WTC11 (cell line): ENCODE measurements around the gene MAP6. TPM values are rescaled to one million over a fixed set of nuclear protein-coding genes. Genes with fewer than 3 reads are reported as not detected.

Experiments used
- ATAC-seq: fragments of 200-7000 bp; cut with Tn5 transposase; 2 replicates; pipeline ENCODE4 v1.10.0; 2021; ENCODE audit warnings: mild to moderate bottlenecking, moderate library complexity
- CTCF ChIA-PET: fragments of 300-600 bp; sonication (Branson Sonifier 250); formaldehyde crosslinking; loops from one replicate; lab custom pipeline; 2021; ENCODE audit warnings: antibody characterized with exemption; lab: Charles Lee
- POLR2A ChIA-PET: fragments of 350-600 bp; sonication (Branson Sonifier 250); formaldehyde crosslinking; loops from one replicate; lab custom pipeline; 2021; ENCODE audit warnings: antibody characterized with exemption; lab: Charles Lee
- DNase-seq: peaks from one replicate; pipeline ENCODE4 v3.0.0; 2021; ENCODE audit warnings: low spot score
- H3K27ac Mint-ChIP-seq: 2 replicates; pipeline ENCODE4 v1.8.0; 2021; ENCODE audit warnings: mixed read lengths
- H3K27me3 Mint-ChIP-seq: 2 replicates; pipeline ENCODE4 v1.8.0; 2021; ENCODE audit warnings: low read depth, mild to moderate bottlenecking, moderate library complexity, mixed read lengths
- H3K36me3 Mint-ChIP-seq: 2 replicates; pipeline ENCODE4 v1.8.0; 2021; ENCODE audit warnings: mixed read lengths
- H3K4me1 Mint-ChIP-seq: 2 replicates; pipeline ENCODE4 v1.8.0; 2022; ENCODE audit warnings: mixed read lengths
- H3K4me3 Mint-ChIP-seq: 2 replicates; pipeline ENCODE4 v1.8.0; 2021; ENCODE audit warnings: mild to moderate bottlenecking, moderate library complexity, mixed read lengths
- H3K9me3 Mint-ChIP-seq: 2 replicates; pipeline ENCODE4 v1.8.0; 2021; ENCODE audit warnings: mixed read lengths
- ARID4B ChIP-seq: sonication (generic); formaldehyde crosslinking; IDR thresholded peaks from 2 replicates; pipeline ENCODE4 v1.8.0; 2023; ENCODE audit warnings: missing genetic modification reagents, mild to moderate bottlenecking, borderline replicate concordance
- ESRRA ChIP-seq: sonication (generic); formaldehyde crosslinking; IDR thresholded peaks from 2 replicates; pipeline ENCODE4 v1.8.1; 2022; ENCODE audit warnings: mild to moderate bottlenecking, missing genetic modification reagents, borderline replicate concordance
- ETV6 ChIP-seq: sonication (generic); formaldehyde crosslinking; IDR thresholded peaks from 2 replicates; pipeline ENCODE4 v1.8.1; 2022; ENCODE audit warnings: mild to moderate bottlenecking, missing genetic modification reagents
- FOXK1 ChIP-seq: sonication (generic); formaldehyde crosslinking; IDR thresholded peaks from 2 replicates; pipeline ENCODE4 v1.8.0; 2022; ENCODE audit warnings: mild to moderate bottlenecking, moderate library complexity, missing genetic modification reagents
- FOXP4 ChIP-seq: sonication (generic); formaldehyde crosslinking; IDR thresholded peaks from 2 replicates; pipeline ENCODE4 v1.8.0; 2022; ENCODE audit warnings: mild to moderate bottlenecking, missing genetic modification reagents
- GABPB1 ChIP-seq: sonication (generic); formaldehyde crosslinking; IDR thresholded peaks from 2 replicates; pipeline ENCODE4 v1.8.1; 2023; ENCODE audit warnings: mild to moderate bottlenecking, missing genetic modification reagents
- IRF2 ChIP-seq: sonication (generic); formaldehyde crosslinking; IDR thresholded peaks from 2 replicates; pipeline ENCODE4 v1.8.0; 2022; ENCODE audit warnings: low read depth, missing genetic modification reagents, borderline replicate concordance
- NR2C2 ChIP-seq: sonication (generic); formaldehyde crosslinking; IDR thresholded peaks from 2 replicates; pipeline ENCODE4 v1.8.0; 2022; ENCODE audit warnings: mild to moderate bottlenecking, missing genetic modification reagents
- OVOL2 ChIP-seq: fragments of 250-450 bp; sonication (Bioruptor Pico); IDR thresholded peaks from 2 replicates; pipeline ENCODE4 v1.9.0; 2021; ENCODE audit warnings: mild to moderate bottlenecking, borderline replicate concordance
- TEAD4 ChIP-seq: sonication (generic); formaldehyde crosslinking; IDR thresholded peaks from 2 replicates; pipeline ENCODE4 v1.8.0; 2022; ENCODE audit warnings: mild to moderate bottlenecking, missing genetic modification reagents
- TP53 ChIP-seq: sonication (generic); formaldehyde crosslinking; IDR thresholded peaks from 2 replicates; pipeline ENCODE4 v1.8.1; 2023; ENCODE audit warnings: mild to moderate bottlenecking, missing genetic modification reagents
- USF2 ChIP-seq: sonication (generic); formaldehyde crosslinking; IDR thresholded peaks from 2 replicates; pipeline ENCODE4 v1.8.1; 2023; ENCODE audit warnings: mild to moderate bottlenecking, missing genetic modification reagents, moderate library complexity
- ZBTB43 ChIP-seq: sonication (generic); formaldehyde crosslinking; IDR thresholded peaks from 2 replicates; pipeline ENCODE4 v1.8.1; 2023; ENCODE audit warnings: mild to moderate bottlenecking, missing genetic modification reagents
- ZNF121 ChIP-seq: sonication (generic); formaldehyde crosslinking; IDR thresholded peaks from 2 replicates; pipeline ENCODE4 v1.8.0; 2023; ENCODE audit warnings: missing genetic modification reagents
- ZNF138 ChIP-seq: sonication (generic); formaldehyde crosslinking; conservative IDR thresholded peaks from 2 replicates; pipeline ENCODE4 v1.8.1; 2022; ENCODE audit warnings: mild to moderate bottlenecking, moderate library complexity, missing genetic modification reagents
- total RNA-seq: library from RNA; stranded (reverse); gene quantifications from 3 replicates; pipeline ENCODE4 v1.2.3, GENCODE V29; 2021
- TF ChIP-seq, protein P1 (sequence below): sonication (generic); formaldehyde crosslinking; conservative IDR thresholded peaks from 2 replicates; pipeline ENCODE4 v1.8.1; 2022; ENCODE audit warnings: mild to moderate bottlenecking, missing genetic modification reagents
- TF ChIP-seq, protein P2 (sequence below): sonication (generic); formaldehyde crosslinking; IDR thresholded peaks from 2 replicates; pipeline ENCODE4 v1.8.1; 2023; ENCODE audit warnings: mild to moderate bottlenecking, moderate library complexity, missing genetic modification reagents

Gene MAP6
- total RNA-seq, 1 experiment from 2014 or later, result 0.90 TPM

DNA sequence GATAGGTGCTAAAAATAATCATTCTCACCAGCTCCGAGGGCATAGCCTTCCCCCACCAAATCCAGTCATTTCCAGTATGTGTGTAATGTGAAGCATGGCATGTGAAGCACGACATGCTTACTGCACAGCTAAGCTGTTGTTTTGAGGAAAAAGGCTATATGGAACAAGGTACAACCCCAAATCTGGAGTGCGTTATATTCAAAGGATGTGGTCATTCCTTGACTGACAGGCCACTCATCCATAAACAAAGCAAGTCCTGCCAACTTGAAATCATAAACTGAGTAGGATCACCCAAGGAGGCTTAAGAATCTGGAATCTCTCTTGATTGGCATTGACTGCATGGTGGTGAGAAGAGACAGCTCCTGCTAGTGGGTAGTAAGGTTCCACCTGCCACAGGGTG, 3.7 kb downstream of the MAP6 start:
- peaks cover 57% of the 10 kb centered on the region for H3K27me3 Mint-ChIP-seq
- H3K4me3 Mint-ChIP-seq, result no peak overlapping the region
- H3K9me3 Mint-ChIP-seq, result no peaks in the 10 kb centered on the region
- ATAC-seq (no peak), DNase-seq (no peak)
- H3K36me3 Mint-ChIP-seq, result no peaks in the 10 kb centered on the region
- ChIA-PET CTCF (interaction anchor here (1.0 to 2.4 kb wide), 3 partner anchors 41 to 81 kb away, joined by 3 to 8 read pairs (median 7); no protein-coding TSS in a partner anchor), POLR2A (no interaction called here)
- H3K4me1 Mint-ChIP-seq, result peaks cover 45% of the 10 kb centered on the region
- no peak overlapping the region for H3K27ac Mint-ChIP-seq
- TF ChIP-seq, protein P1, sequence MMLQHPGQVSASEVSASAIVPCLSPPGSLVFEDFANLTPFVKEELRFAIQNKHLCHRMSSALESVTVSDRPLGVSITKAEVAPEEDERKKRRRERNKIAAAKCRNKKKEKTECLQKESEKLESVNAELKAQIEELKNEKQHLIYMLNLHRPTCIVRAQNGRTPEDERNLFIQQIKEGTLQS (CRISPR knock-in tag), result no peak

DNA sequence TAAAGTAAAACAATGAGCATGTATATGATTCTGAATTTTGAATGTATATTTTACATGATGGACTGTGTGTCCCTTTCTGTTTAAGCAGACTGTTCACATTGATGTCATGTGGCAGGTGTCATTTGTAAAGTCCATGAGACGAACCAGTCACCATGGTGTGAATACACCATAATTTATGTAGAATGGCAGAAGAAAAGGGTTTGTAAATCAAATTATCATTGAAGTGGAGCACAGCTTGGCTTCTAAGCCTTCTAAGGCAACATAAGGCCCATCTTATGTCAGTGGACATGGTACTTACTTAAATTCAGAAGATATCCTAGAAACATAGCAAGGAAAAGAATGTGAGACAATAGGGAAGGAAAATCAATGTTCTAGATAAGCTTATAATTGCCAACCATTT, 4.4 kb downstream of the MAP6 start:
- H3K9me3 Mint-ChIP-seq, result no peaks in the 10 kb centered on the region
- peaks cover 47% of the 10 kb centered on the region for H3K4me1 Mint-ChIP-seq
- H3K27me3 Mint-ChIP-seq, result peaks cover 49% of the 10 kb centered on the region
- no peak overlapping the region for H3K27ac Mint-ChIP-seq
- CTCF ChIA-PET, result interaction anchor here (1.5 to 2.4 kb wide), 2 partner anchors 42 to 67 kb away, joined by 7 to 8 read pairs; no protein-coding TSS in a partner anchor
- TF ChIP-seq NR2C2 (no peak), TEAD4 (CRISPR knock-in tag) (no peak), GABPB1 (CRISPR knock-in tag) (no peak), FOXP4 (CRISPR knock-in tag) (no peak), IRF2 (no peak), ESRRA (CRISPR knock-in tag) (no peak), ARID4B (CRISPR knock-in tag) (no peak), OVOL2 (CRISPR knock-in tag) (no peak), ZNF138 (CRISPR knock-in tag) (no peak), ZNF121 (no peak), FOXK1 (CRISPR knock-in tag) (no peak), ZBTB43 (no peak), TP53 (no peak), ETV6 (CRISPR knock-in tag) (no peak), USF2 (CRISPR knock-in tag) (no peak)
- TF ChIP-seq, protein P2, sequence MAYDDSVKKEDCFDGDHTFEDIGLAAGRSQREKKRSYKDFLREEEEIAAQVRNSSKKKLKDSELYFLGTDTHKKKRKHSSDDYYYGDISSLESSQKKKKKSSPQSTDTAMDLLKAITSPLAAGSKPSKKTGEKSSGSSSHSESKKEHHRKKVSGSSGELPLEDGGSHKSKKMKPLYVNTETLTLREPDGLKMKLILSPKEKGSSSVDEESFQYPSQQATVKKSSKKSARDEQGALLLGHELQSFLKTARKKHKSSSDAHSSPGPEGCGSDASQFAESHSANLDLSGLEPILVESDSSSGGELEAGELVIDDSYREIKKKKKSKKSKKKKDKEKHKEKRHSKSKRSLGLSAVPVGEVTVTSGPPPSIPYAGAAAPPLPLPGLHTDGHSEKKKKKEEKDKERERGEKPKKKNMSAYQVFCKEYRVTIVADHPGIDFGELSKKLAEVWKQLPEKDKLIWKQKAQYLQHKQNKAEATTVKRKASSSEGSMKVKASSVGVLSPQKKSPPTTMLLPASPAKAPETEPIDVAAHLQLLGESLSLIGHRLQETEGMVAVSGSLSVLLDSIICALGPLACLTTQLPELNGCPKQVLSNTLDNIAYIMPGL (CRISPR knock-in tag), result no peak
- TF ChIP-seq, protein P1 (CRISPR knock-in tag), result no peak
- no peak overlapping the region for H3K4me3 Mint-ChIP-seq
- DNase-seq (no peak), ATAC-seq (no peak)
- POLR2A ChIA-PET, result no interaction called here
- H3K36me3 Mint-ChIP-seq, result no peaks in the 10 kb centered on the region
